ENCODE measurements around the gene CD300LF. TPM values are rescaled to one million over a fixed set of nuclear protein-coding genes. Genes with fewer than 3 reads are reported as not detected.

The CD300LF gene
- total RNA-seq, 1 experiment from 2014 or later: not detected

DNA sequence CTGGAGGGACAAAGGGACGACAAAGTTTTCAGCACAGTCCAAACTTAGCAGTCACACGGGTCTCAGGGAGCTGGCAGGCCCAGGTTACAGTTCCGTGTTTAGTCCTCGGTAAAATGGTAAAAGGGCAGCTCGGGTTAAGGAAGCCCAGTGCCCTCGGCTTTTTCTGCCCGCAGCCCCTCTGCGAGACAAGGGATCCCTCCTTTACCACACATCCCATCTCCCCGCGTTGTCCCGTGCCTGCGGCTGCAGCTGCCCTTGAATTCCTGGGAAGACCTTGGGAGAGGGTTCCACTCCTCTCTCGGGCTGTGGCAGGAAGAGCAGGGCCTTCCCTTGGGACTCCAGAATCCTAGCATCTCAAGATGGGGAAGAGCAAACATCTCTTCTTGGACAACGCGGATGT is 17.1 kb upstream of the CD300LF start:
- DNase-seq (ENCODE audit: low read depth): no peak

GRCh38 chr17:74729368-74729767 is 16.6 kb upstream of the CD300LF start:
- DNase-seq (ENCODE audit: low read depth): no peak

DNA sequence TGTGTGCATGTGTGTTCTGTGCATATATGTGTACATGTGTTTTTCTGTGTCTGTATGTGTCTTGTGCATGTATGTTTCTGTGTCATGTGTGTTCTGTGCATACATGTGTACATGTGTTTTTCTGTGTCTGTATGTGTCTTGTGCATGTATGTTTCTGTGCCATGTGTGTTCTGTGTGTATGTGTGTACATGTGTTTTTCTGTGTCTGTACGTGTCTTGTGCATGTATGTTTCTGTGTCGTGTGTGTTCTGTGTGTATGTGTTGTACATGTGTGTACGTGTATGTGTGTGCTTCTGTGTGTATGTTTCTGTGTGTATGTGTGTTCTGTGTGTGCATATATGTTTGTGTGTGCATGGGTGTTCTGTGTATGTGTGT is 16.0 kb upstream of the CD300LF start:
- DNase-seq (ENCODE audit: low read depth): no peak

DNA sequence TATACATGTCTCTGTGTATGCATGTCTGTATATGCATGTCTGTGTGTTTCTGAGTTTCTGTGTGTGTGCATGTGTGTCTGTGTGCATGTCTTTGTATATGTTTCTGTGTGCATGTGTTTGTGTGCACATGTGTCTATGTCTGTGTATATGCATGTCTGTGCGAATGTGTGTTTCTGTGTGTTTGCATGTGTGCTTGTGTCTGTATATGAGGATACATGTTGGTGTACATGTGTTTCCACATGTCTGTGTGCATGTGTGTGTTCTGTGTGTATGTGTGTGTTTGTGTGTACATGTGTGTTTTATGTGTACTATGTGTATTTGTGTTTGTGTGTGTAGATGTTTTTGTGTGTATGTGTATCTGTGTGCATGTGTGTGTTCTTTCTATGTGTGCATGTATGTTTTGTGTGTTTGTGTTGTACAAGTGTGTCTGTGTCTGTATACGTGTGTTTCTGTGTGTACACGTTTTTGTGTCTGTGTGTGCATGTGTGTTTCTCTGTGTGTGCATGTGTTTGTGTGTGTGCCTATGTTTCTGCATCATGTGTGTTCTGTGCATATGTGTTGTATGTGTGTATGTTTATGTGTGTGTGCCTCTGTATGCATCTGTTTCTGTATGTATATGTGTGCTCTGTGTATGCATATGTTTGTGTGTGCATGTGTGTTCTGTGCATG is 15.4 kb upstream of the CD300LF start:
- no peak for DNase-seq (ENCODE audit: low read depth)

- no peak for DNase-seq (ENCODE audit: low read depth)
Observed at GRCh38 chr17:74725111-74725510, 12.4 kb upstream of the CD300LF start.

GRCh38 chr17:74723891-74724290 is 11.2 kb upstream of the CD300LF start:
- DNase-seq (ENCODE audit: low read depth): no peak

DNA sequence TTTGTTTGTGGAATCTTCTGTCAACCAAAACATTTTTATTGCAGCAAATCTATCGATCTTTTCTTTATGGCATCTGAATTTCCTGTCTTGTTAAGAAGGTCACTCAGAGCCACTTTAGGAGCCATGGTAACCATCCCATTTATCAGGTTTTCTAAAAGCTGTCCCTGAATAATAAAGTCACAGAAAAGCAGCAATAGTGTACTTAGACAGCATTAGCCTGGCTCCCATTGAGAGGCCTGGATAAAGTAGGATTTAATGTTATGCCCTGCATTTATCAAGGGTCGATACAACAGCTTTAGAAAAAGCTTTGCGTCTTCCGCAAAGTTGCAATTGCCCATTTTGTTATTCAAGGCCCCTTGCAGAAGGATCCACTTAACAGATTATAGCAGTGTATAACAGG is 10.1 kb upstream of the CD300LF start:
- no peak for DNase-seq (ENCODE audit: low read depth)

DNA sequence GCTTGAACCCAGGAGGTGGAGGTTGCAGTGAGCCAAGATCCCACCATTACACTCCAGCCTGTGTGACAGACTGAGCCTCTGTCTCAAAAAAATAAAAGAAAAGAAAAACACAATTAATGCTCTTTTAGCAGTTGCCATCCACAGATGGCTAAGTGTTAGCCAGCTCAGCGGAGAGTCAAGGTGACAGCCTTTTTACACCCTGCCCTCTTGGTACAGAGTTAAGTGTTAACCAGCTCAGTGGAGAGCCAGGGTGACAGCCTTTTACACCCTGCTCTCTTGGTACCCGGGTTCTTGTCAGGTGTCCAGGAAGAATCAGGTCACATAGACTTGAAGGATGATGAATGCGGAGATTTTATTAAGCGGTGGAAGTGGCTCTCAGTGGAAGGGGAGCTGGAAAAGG is 7.8 kb upstream of the CD300LF start:
- no peak for DNase-seq (ENCODE audit: low read depth)

DNA sequence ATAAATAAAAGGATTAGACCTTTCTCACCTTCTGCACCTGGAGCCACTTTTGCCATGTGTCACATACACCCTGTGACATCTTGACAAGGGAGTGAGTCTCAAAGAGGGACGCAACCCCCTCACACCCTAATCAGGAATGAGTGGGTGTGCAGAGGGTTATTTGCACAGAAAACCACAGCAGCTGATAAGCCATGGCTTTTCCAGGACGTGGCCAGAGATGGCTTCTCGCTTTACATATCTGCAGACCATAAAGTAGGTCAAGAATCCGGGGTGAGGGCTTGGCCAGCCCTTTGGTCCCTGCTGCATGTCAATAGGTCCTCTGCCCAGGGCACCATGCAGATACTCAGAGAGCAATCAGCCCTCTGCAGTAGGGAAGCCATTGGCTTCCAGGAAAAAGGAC is 2.4 kb upstream of the CD300LF start:
- DNase-seq (ENCODE audit: low read depth): peak; percentile 39

- DNase-seq (ENCODE audit: low read depth): no peak
Observed at GRCh38 chr17:74713171-74713755, 540 bp upstream of the CD300LF start.

- DNase-seq (ENCODE audit: low read depth): no peak
Observed at GRCh38 chr17:74712301-74712700, 422 bp downstream of the CD300LF start.

DNA sequence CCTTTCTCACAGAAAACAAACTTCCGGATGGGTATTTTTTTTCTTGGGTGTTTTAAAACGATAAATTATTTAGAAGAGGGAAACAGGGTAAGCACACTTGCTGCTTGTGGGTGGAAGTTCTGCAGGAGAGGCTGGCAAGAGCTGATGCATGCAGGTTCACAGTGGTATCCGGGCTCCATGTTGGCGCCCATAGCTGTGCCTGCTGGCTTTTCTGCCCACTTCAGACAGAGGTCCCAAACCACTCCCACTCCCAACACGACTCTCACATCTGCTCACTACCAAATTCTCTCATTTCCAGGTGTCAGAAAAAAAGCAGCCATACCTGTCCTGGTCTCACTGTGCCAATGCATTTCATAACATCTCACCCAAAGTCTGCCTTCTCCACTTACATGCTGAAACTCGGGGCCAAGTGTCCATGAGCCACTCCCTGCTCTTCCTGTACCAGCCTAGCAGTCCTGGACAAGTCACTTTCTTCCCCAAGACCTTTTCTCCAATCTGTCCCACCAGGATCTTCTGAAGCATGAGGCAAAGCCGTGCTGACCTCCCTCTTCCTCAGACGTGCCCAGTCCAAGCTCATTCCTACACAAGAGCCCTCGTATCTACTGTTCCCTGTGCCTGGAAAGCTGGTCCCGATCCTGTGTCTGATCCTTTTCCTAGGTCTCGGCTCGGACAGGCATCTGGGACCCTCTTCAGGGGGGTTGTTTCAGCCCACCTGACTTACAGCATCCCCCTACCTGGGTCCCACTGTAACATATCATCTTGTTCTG is 1.5 kb downstream of the CD300LF start:
- no peak for DNase-seq (ENCODE audit: low read depth)

- no peak for DNase-seq (ENCODE audit: low read depth)
Observed at GRCh38 chr17:74704544-74704943, 8.2 kb downstream of the CD300LF start.

DNA sequence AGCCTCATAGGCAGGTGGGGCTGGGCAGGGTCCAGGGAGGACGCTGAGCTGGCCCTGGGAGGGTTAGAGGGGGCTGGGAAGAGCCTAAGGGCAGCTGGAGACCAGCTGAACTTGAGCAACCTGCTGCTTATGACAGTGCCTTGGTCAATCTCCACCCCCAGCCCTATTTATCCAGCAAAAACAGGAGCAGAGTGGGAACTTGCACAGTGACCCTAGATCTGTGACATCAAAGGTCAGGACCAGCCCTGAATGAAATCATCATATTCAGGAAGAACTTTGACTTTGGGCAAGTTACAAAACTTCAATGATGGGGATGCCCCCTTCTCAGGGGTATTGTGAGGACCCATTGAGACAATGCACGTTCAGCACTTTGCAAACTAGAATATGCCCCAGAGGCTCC is 9.4 kb downstream of the CD300LF start:
- no peak for DNase-seq (ENCODE audit: low read depth)

- DNase-seq (ENCODE audit: low read depth): no peak
Observed at GRCh38 chr17:74702116-74702871, 10.4 kb downstream of the CD300LF start.

DNA sequence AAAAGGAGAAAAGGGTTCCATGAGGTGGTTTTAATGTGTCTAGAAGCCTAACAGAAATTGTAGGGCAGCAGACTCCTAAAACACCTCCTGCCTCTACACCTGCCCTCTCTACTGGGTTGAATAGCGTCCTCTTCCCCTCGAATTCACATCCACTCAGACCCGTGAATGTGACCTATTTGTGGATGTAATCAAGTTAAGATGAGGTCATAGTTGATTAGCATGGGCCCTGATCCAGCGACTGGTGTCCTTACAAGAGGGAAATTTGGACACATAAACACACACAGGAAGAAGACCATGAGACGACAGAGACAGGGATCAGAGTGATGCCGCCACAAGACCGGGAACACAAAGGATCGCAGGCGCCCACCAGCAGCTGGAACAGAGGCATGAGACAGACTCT is 13.5 kb downstream of the CD300LF start:
- DNase-seq (ENCODE audit: low read depth): no peak

DNA sequence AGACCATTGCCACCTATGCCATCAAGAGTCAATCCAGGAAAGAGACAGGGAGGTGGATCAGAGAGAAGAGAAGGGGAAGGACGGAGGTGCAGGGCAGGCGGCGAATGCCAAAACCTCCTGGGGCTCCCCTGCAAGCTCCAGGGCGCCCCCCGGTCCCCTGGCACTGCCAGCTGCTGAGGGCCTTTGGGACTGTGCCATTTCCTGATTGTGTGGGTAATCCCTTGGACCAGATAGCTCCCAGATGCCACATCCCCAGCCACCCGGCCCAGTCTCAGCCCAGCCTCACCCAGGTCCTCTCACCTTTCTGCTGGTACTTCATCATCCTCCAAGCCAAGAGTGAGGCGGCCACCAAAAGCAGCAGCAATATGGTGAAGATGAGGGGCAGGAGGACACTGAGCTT is 14.7 kb downstream of the CD300LF start:
- DNase-seq (ENCODE audit: low read depth): no peak

GRCh38 chr17:74697515-74697914 is 15.2 kb downstream of the CD300LF start:
- DNase-seq (ENCODE audit: low read depth): no peak

DNA sequence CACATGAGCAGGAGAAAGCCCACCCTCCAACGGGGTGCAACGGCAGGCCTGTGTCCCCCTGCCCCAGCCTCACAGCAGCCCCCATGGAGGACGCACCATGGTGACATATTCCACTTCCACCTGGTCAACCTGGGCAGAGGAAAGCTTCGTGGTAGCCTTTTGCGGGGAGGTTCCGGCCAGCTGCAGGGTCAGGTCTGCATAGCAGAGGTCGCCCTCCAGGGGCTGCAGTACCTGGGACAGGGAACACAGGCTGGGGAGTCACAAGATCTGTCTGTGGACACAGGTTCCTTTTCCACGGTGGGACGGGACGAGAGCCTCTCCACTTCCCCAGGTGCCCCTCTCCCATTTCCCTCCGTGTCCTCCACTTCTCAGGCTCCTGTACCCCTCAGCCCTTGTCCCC is 17.1 kb downstream of the CD300LF start:
- no peak for DNase-seq (ENCODE audit: low read depth)

DNA sequence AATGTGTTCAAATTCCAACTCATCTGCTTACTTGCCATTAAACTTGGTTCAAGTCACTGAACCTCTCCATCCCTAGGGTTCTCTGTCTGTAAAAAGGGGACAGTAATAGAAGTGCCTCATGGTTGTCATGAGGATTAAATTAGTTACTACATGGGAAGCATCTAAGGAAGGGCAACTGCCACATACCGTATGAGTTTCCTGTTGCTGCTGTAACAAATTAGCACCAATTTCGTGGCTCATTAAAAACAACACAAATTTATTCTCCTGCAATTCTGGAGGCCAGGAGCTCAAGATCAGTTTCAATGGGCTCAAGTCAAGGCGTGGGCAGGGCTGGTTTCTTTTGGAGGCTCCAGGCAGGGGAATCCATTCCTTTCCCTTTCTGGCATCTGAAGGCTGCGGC is 18.6 kb downstream of the CD300LF start:
- DNase-seq (ENCODE audit: low read depth): no peak

DNA sequence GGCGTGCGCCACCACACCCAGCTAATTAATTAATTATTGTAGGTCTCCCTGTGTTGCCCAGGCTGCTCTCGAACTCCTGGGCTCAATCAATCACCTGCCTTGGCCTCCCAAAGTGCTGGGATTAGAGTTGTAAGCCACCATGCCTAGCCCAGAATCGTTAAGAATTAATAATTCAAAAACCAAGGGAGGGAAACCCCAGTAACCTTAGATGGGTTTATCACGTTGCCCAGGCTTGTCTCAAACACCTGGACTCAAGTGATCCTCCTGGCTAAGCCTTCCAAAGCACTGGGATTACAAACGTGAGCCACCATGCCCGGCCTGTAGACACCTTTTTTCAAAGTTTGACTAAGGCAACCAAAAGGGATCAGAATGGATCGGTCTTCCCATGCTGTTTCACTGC is 21.6 kb downstream of the CD300LF start:
- no peak for DNase-seq (ENCODE audit: low read depth)

DNA sequence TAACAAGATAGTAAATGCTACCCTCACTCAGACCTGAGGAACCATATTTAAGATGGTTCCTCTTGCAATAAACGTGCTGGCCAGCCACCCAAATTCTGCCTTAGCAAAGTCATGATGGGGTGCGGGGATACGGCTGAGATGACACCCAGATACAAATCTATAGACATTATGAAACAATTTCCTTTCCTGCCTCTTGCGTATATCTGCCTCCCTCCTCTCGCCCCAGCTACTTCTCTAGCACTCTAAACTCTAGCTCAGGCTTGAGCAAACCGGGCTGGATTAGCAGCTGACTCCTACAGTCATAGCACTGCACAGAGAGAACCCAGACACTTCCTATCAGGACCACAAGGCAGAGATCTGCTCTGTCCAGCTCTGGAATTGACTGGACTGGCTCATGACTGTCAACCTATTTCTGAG is 22.3 kb downstream of the CD300LF start:
- DNase-seq (ENCODE audit: low read depth): no peak

GRCh38 chr17:74687886-74688285 is 24.8 kb downstream of the CD300LF start:
- no peak for DNase-seq (ENCODE audit: low read depth)
